NCI-H2227 (cell line): ENCODE data around the gene THADA.
"Not testable (repeated sequence)": the region's sequence is repeated elsewhere in the genome, so short reads cannot be mapped to it uniquely, and the experiment has no call there.

ENCODE experiments used
- DNase-seq: peaks from one replicate; lab custom pipeline; 2025; ENCODE audit not compliant: unreplicated experiment; lab: John Stamatoyannopoulos, UW

THADA gene

GRCh38 chr2:43600596-43600995 lies 4.8 kb upstream of the THADA start:
- DNase-seq = not testable (repeated sequence)

GRCh38 chr2:43594875-43595274 lies 963 bp downstream of the THADA start:
- DNase-seq = no peak

GRCh38 chr2:43593254-43593653 lies 2.6 kb downstream of the THADA start:
- no peak for DNase-seq

GRCh38 chr2:43592443-43592842 lies 3.4 kb downstream of the THADA start:
- DNase-seq = no peak

GRCh38 chr2:43585708-43586107 lies 10.1 kb downstream of the THADA start:
- no peak for DNase-seq

GRCh38 chr2:43579275-43579981 lies 16.4 kb downstream of the THADA start:
- DNase-seq = no peak

- DNase-seq = peak; percentile 66
These were observed 18.6 kb downstream of the THADA start for GRCh38 chr2:43576981-43577892.

GRCh38 chr2:43572244-43572643 lies 23.6 kb downstream of the THADA start:
- no peak for DNase-seq

GRCh38 chr2:43569921-43570320 lies 25.9 kb downstream of the THADA start:
- no peak for DNase-seq

- no peak for DNase-seq
These were observed 27.6 kb downstream of the THADA start for GRCh38 chr2:43568228-43568627.

- DNase-seq = no peak
These were observed 29.4 kb downstream of the THADA start for GRCh38 chr2:43566461-43566729.

- DNase-seq = no peak
These were observed 32.2 kb downstream of the THADA start for GRCh38 chr2:43563679-43564078.

GRCh38 chr2:43560231-43560547 lies 35.6 kb downstream of the THADA start:
- DNase-seq = no peak

GRCh38 chr2:43559391-43560230 lies 36.2 kb downstream of the THADA start:
- no peak for DNase-seq

GRCh38 chr2:43557196-43557595 lies 38.6 kb downstream of the THADA start:
- no peak for DNase-seq

- no peak for DNase-seq
These were observed 39.6 kb downstream of the THADA start for GRCh38 chr2:43556256-43556655.

- no peak for DNase-seq
These were observed 42.4 kb downstream of the THADA start for GRCh38 chr2:43553341-43553855.

- DNase-seq = no peak
These were observed 43.8 kb downstream of the THADA start for GRCh38 chr2:43551990-43552389.

GRCh38 chr2:43548381-43548780 lies 47.5 kb downstream of the THADA start:
- DNase-seq = not testable (repeated sequence)

- DNase-seq = peak; percentile 62
These were observed 53.4 kb downstream of the THADA start for GRCh38 chr2:43542285-43542933.

- no peak for DNase-seq
These were observed 54.7 kb downstream of the THADA start for GRCh38 chr2:43541165-43541564.
